T-helper 1 cell treated with Interleukin-12 subunit alpha and Interleukin-12 subunit beta and Interleukin-4 antibody, amounts not matched to agents 30 μg/mL and 1 μg/mL, for 36 hours (primary cell): ENCODE measurements around the gene TTC28.

ENCODE experiments used
- H3K27ac Mint-ChIP-seq: one replicate; pipeline ENCODE4 v1.8.0; 2021; ENCODE audit warnings: mild to moderate bottlenecking, mixed read lengths
- H3K27me3 Mint-ChIP-seq: one replicate; pipeline ENCODE4 v1.8.0; 2021; ENCODE audit warnings: low read depth, mixed read lengths
- H3K36me3 Mint-ChIP-seq: one replicate; pipeline ENCODE4 v1.8.0; 2021; ENCODE audit warnings: low read depth, mixed read lengths
- H3K4me1 Mint-ChIP-seq: one replicate; pipeline ENCODE4 v1.8.0; 2021; ENCODE audit warnings: low read depth, mixed read lengths
- H3K4me3 Mint-ChIP-seq: one replicate; pipeline ENCODE4 v1.8.0; 2021; ENCODE audit warnings: mild to moderate bottlenecking, moderate library complexity, mixed read lengths
- H3K9me3 Mint-ChIP-seq: one replicate; pipeline ENCODE4 v1.8.0; 2021; ENCODE audit warnings: mixed read lengths

TTC28 gene

DNA sequence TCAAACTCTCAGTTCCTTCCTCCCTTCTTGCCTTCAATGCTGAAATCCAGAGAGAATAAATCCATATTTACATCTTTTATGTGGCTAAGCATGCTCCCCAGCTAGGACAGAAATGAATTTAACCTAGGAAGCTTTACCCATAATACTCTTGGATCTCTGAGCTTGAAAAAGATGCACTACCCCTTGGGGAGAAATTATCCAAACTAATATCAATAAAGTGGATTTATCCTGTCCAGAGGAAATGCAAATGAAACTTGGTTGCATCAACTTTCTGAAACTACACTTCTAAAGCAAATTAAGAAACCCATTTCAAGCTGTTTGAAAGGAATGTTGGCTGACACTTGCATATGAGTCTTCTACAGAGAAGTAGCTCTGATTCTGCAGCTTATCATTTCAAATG, 347.9 kb downstream of the TTC28 start:
- Mint-ChIP-seq H3K36me3 (no peaks in the 10 kb centered on the region), H3K4me1 (peaks cover 15% of the 10 kb centered on the region), H3K27me3 (no peaks in the 10 kb centered on the region), H3K27ac (no peak overlapping the region), H3K9me3 (peaks cover 9% of the 10 kb centered on the region), H3K4me3 (no peak overlapping the region)

GRCh38 chr22:28329186-28330073, 350.2 kb downstream of the TTC28 start:
- Mint-ChIP-seq H3K4me3 (peak overlapping the region; percentile 15), H3K9me3 (peaks cover 2% of the 10 kb centered on the region), H3K27ac (no peak overlapping the region), H3K4me1 (peaks cover 17% of the 10 kb centered on the region), H3K36me3 (peaks cover 2% of the 10 kb centered on the region), H3K27me3 (no peaks in the 10 kb centered on the region)

DNA sequence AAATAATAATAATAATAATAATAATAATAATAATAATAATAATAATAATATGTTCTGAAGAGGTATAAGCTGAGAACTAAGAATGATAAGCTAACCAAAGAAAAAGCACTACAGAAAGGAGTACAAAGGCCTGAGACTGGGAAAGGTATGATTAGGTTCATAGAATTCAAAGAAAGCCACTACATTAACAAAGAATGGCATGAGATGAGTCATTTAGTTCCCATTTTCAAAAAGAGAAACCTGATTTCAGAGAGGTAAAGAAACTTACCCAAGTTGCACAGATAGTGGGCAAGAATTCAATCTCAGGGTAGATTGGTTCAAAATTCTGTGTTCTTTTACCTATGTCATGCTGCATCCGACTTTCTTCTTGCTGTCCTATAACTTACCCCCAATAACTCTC, 350.9 kb downstream of the TTC28 start:
- Mint-ChIP-seq H3K27ac (no peak overlapping the region), H3K4me3 (no peak overlapping the region), H3K9me3 (no peaks in the 10 kb centered on the region), H3K36me3 (peaks cover 2% of the 10 kb centered on the region), H3K4me1 (peaks cover 17% of the 10 kb centered on the region), H3K27me3 (no peaks in the 10 kb centered on the region)

GRCh38 chr22:28316014-28316413, 363.6 kb downstream of the TTC28 start:
- H3K36me3 Mint-ChIP-seq = peaks cover 3% of the 10 kb centered on the region
- H3K4me3 Mint-ChIP-seq = no peak overlapping the region
- peaks cover 3% of the 10 kb centered on the region for H3K4me1 Mint-ChIP-seq
- peaks cover 3% of the 10 kb centered on the region for H3K9me3 Mint-ChIP-seq
- H3K27me3 Mint-ChIP-seq = peaks cover 3% of the 10 kb centered on the region
- H3K27ac Mint-ChIP-seq = no peak overlapping the region

DNA sequence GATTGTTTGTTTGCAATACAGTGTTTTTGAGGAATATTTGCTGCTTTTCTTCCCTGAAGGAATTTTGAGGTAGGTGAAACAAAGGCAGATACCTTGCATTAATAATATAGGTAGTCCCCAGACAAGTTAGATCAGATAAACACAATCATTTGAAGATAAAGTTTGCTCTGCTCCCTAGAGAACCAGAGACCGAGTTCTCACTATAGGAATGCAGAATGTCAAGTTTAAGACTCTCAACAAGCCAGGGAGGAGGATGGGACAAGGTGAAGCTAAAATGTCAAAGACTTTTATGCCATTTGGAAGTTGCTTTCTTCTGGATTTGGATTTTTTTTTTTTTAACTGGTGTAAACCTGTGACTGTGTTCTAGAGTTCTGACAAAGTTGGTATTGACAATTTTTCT, 364.7 kb downstream of the TTC28 start:
- H3K27ac Mint-ChIP-seq = no peak overlapping the region
- peaks cover 3% of the 10 kb centered on the region for H3K4me1 Mint-ChIP-seq
- H3K27me3 Mint-ChIP-seq = peaks cover under 1% of the 10 kb centered on the region
- peaks cover 3% of the 10 kb centered on the region for H3K36me3 Mint-ChIP-seq
- no peak overlapping the region for H3K4me3 Mint-ChIP-seq
- H3K9me3 Mint-ChIP-seq = peaks cover 3% of the 10 kb centered on the region

DNA sequence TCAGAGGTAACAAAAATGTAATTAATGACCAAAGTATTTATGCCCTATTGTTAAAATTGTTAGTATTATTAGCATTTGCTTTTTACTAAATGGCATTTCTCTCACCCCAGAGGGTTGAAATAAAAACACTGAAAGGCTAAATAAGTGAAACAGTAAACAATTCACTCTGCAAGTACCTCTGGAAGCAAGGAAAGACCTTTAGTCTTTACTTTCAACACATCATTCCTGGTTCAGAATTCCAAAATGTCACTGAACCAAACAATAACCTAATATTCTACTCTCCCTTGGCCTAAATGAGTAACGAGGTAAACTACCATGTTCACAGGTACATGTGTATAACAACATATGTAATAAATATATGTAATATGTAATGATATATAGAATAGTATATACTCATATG, 369.3 kb downstream of the TTC28 start:
- no peak overlapping the region for H3K27ac Mint-ChIP-seq
- H3K27me3 Mint-ChIP-seq = no peaks in the 10 kb centered on the region
- peaks cover 2% of the 10 kb centered on the region for H3K36me3 Mint-ChIP-seq
- no peaks in the 10 kb centered on the region for H3K4me1 Mint-ChIP-seq
- H3K9me3 Mint-ChIP-seq = peaks cover 3% of the 10 kb centered on the region
- no peak overlapping the region for H3K4me3 Mint-ChIP-seq

DNA sequence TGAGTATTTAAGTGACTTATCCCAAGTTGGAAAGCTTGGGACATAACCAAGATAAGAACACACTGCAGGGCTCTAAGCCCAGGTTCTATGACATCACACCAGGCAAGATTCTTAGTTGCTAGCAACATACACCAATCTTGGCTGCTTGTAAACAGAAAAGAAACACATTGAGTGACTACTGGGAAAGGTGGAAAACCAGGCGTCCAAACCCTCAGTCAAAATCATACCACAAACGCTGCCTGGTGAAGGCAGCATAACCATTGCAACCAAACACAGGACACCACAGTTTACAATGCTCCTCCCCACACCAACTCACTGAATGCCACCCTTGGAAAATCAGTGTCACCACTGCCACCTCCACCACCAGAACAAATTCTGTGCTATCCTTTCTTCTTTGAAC, 379.9 kb downstream of the TTC28 start:
- H3K27ac Mint-ChIP-seq = no peak overlapping the region

GRCh38 chr22:28299309-28299708, 380.3 kb downstream of the TTC28 start:
- H3K27me3 Mint-ChIP-seq = no peaks in the 10 kb centered on the region
- no peaks in the 10 kb centered on the region for H3K9me3 Mint-ChIP-seq
- H3K27ac Mint-ChIP-seq = no peak overlapping the region
- peaks cover 19% of the 10 kb centered on the region for H3K4me1 Mint-ChIP-seq
- H3K36me3 Mint-ChIP-seq = no peaks in the 10 kb centered on the region
- H3K4me3 Mint-ChIP-seq = no peak overlapping the region

More for the DNA sequence above, 379.9 kb downstream of the TTC28 start:
- Mint-ChIP-seq H3K9me3 (no peaks in the 10 kb centered on the region), H3K36me3 (no peaks in the 10 kb centered on the region), H3K4me3 (no peak overlapping the region), H3K4me1 (peaks cover 19% of the 10 kb centered on the region), H3K27me3 (no peaks in the 10 kb centered on the region)

- peaks cover 19% of the 10 kb centered on the region for H3K4me1 Mint-ChIP-seq
- no peaks in the 10 kb centered on the region for H3K9me3 Mint-ChIP-seq
- no peak overlapping the region for H3K27ac Mint-ChIP-seq
- no peak overlapping the region for H3K4me3 Mint-ChIP-seq
- H3K27me3 Mint-ChIP-seq = no peaks in the 10 kb centered on the region
- H3K36me3 Mint-ChIP-seq = peaks cover 2% of the 10 kb centered on the region
Observed at GRCh38 chr22:28297504-28297903, 382.1 kb downstream of the TTC28 start.

GRCh38 chr22:28296452-28296851, 383.2 kb downstream of the TTC28 start:
- no peak overlapping the region for H3K4me3 Mint-ChIP-seq
- H3K36me3 Mint-ChIP-seq = peaks cover 2% of the 10 kb centered on the region
- no peaks in the 10 kb centered on the region for H3K27me3 Mint-ChIP-seq
- no peak overlapping the region for H3K27ac Mint-ChIP-seq
- no peaks in the 10 kb centered on the region for H3K9me3 Mint-ChIP-seq
- H3K4me1 Mint-ChIP-seq = peaks cover 19% of the 10 kb centered on the region

- no peaks in the 10 kb centered on the region for H3K27me3 Mint-ChIP-seq
- H3K27ac Mint-ChIP-seq = no peak overlapping the region
- no peak overlapping the region for H3K4me3 Mint-ChIP-seq
- H3K36me3 Mint-ChIP-seq = no peaks in the 10 kb centered on the region
- H3K4me1 Mint-ChIP-seq = peaks cover 1% of the 10 kb centered on the region
- no peaks in the 10 kb centered on the region for H3K9me3 Mint-ChIP-seq
Observed at GRCh38 chr22:28283068-28283654, 396.5 kb downstream of the TTC28 start.

- Mint-ChIP-seq H3K4me1 (peaks cover 1% of the 10 kb centered on the region), H3K4me3 (no peak overlapping the region), H3K27ac (no peak overlapping the region), H3K9me3 (no peaks in the 10 kb centered on the region), H3K36me3 (no peaks in the 10 kb centered on the region), H3K27me3 (no peaks in the 10 kb centered on the region)
Observed at GRCh38 chr22:28282405-28283067, 397.1 kb downstream of the TTC28 start.

- Mint-ChIP-seq H3K4me1 (peaks cover 1% of the 10 kb centered on the region), H3K4me3 (no peak overlapping the region), H3K27me3 (no peaks in the 10 kb centered on the region), H3K9me3 (no peaks in the 10 kb centered on the region), H3K27ac (no peak overlapping the region), H3K36me3 (no peaks in the 10 kb centered on the region)
Observed at GRCh38 chr22:28279888-28280287, 399.8 kb downstream of the TTC28 start.

- Mint-ChIP-seq H3K9me3 (peaks cover 3% of the 10 kb centered on the region), H3K4me3 (no peak overlapping the region), H3K4me1 (no peaks in the 10 kb centered on the region), H3K27me3 (no peaks in the 10 kb centered on the region), H3K36me3 (no peaks in the 10 kb centered on the region), H3K27ac (no peak overlapping the region)
Observed at GRCh38 chr22:28269277-28269676, 410.4 kb downstream of the TTC28 start.

DNA sequence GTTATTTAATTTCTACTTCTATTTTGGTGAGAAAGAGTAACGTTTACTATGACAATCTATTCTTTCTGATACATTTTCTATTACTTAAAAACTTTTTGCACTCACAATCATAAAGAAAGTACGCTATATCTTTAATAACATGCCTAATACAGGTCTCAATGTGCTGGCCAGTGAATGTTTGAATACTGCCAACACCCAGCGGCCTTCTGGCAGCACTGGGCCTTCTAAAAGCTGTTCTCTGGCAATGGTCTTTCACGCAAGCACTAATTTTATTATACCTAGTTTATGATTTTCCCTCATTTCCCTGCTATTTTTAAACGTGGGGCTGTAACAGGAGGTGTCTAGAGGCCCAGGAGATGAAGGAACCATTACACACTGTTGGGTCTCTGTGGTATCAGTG, 410.8 kb downstream of the TTC28 start:
- Mint-ChIP-seq H3K9me3 (peaks cover 3% of the 10 kb centered on the region), H3K4me3 (no peak overlapping the region), H3K36me3 (no peaks in the 10 kb centered on the region), H3K4me1 (no peaks in the 10 kb centered on the region), H3K27me3 (no peaks in the 10 kb centered on the region), H3K27ac (no peak overlapping the region)
